ENCODE measurements around the gene REPS1.

Gene REPS1

DNA sequence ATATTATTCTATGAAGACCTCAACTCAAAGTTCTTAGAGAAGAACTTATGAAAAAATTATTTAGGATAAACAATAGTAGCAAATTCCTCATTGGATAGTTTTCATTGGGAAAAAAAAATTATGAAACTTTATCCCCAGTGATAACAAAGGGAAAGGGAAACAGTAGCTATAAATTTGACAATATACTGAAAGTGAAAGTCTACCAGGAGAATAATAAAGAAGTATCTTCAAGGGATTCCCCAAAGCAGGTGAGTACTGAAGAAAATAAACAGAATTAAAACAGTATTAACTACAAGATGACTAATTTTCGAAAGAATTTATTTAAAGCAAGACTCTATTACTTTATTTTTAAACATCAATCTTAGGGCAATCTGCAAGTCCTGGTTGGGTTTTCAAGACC lies 56.4 kb downstream of the REPS1 start:
- H3K4me3 ChIP-seq (ENCODE audit: low read depth, low read length), result no peak overlapping the region

DNA sequence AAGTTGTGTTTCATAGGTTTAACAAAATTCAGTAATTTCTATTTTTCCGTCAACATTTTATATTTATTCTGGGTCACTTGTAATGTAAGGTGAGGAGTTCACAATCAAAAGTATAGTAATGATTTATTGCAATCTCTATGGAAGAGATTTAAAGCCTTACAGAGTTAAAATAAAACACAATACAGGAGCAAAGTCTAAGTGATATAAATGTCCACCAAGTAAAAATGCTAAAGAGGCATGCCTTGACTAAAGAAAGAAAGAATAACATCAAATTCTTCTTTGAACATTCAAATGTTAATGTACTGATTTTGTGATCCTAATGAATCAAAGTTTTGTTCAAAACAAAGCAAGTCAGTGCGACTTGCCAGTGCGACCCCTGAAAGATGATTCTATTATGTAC lies 61.5 kb downstream of the REPS1 start:
- no peak overlapping the region for H3K4me3 ChIP-seq (ENCODE audit: low read depth, low read length)

DNA sequence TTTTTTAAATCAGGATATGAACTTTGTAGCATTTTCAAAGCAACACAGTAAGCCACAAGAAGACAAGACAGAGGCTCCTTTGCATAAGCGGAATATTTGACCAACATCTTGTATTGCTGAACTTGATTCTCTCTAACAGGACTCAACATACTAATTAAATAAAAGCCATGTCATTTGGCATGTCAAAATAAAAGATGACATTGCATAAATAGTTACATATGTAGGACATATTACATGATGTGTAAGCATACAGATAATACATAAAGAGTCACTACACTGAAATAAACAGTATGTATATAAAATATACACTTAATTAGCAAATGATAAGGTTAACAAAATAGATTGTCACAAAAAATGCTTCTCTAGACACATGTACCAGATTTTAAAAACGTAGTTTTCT lies 62.2 kb downstream of the REPS1 start:
- no peak overlapping the region for H3K4me3 ChIP-seq (ENCODE audit: low read depth, low read length)

DNA sequence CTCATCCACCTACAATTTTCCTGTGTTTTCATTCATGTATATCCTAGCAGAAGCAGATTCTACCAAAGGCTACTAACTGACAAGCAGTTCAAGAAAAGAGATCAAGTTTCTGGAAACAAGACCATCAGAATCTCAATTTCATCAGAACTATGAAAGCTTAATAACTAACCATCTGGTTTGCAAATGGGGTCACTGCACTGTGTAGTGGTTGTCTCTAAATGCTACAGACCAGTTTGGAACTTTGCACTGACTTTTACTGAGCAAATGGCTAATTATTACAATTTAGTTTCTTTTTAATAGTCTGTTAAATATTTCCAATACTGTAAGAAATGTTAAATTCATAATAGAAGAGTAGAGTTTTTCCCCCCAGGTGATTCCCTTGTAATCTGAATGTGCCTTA lies 64.5 kb downstream of the REPS1 start:
- no peak overlapping the region for H3K4me3 ChIP-seq (ENCODE audit: low read depth, low read length)

DNA sequence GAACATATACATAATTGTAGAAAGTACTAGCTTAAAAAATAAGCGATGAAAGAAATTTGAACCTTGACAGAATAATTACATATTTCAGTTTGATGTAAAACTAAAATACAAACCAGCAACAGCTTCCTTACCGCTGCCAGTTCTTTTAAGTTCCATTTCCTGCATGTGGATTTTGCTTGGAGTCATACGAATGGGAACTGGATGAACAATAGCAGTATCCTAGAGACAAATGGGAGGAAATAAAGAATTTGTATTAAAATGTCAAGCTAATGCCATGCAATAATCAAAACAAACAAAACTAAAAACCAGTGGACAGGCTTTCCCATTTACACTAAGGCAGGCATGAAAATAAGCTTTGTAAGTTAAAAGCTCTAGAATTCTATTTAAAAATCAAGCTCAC lies 67.1 kb downstream of the REPS1 start:
- no peak overlapping the region for H3K4me3 ChIP-seq (ENCODE audit: low read depth, low read length)

DNA sequence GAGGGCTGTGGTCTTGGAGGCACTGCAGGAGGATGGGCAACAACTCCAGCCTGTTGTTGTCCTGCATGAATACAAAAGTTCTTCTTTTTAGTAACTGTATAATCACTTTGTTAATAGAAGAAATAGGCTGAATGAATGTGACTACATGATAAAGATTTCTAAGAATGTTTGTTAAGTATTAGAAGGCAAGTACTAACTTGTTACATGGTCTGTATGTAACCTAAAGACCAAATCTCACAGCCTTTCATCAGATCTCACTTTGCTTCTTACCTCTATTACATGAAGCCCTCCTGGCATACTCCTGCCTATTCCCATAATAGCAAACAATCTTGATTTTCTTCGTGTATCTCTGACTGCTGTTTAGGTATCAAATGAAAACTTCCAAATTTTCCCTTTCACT lies 73.4 kb downstream of the REPS1 start:
- no peak overlapping the region for H3K4me3 ChIP-seq (ENCODE audit: low read depth, low read length)

DNA sequence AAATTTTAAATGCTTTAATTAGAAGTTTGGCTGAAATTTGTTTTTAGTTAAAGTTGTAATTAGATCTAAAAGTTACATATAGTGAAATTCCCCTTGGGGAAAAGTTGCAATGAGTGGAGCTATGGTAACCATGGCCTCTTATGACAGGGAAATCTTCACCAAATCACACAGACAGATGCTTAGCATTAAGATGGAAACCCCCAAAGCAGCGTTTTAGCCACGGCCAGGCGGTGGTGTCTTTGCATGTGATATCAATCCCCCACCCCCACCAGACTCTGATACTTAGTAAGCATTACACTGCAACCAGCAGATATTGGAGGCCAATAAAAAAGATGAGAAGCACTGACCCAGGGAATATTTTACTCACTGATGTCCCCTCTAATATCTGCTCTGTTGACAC lies 75.7 kb downstream of the REPS1 start:
- no peak overlapping the region for H3K4me3 ChIP-seq (ENCODE audit: low read depth, low read length)

DNA sequence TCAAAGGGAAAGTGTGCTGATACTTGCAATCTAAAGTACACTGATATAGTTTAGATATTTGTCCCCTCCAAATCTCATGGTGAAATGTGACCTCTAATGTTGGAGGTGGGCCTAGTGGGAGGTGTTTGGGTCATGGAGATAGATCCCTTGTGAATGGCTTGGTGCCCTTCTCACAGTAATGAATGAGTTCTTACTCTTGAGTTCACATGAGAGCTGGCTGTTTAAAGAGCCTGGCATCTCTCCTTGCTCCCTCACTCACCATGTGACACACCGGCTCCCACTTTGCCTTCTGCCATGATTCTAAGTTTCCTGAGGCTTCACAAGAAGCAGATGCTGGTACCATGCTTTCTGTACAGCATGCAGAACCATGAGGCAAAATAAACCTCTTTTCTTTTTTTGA lies 78.1 kb downstream of the REPS1 start:
- no peak overlapping the region for H3K4me3 ChIP-seq (ENCODE audit: low read depth, low read length)

DNA sequence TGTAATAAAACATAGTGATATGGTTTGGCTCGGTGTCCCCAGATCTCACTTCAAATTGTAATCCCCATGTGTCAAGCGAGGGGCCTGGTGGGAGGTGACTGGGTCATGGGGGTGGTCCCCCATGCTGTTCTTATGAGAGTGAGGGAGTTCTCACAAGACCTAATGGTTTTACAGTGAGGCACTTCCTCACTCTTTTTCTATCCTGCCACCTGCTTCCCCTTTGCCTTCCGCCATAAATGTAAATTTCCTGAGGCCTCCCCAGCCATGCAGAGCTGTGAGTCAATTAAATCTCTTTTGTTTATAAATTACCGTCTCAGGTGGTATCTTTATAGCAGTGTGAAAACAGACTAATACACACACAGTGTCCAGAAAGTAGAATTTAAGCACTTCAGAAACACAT lies 78.5 kb downstream of the REPS1 start:
- H3K4me3 ChIP-seq (ENCODE audit: low read depth, low read length), result no peak overlapping the region

DNA sequence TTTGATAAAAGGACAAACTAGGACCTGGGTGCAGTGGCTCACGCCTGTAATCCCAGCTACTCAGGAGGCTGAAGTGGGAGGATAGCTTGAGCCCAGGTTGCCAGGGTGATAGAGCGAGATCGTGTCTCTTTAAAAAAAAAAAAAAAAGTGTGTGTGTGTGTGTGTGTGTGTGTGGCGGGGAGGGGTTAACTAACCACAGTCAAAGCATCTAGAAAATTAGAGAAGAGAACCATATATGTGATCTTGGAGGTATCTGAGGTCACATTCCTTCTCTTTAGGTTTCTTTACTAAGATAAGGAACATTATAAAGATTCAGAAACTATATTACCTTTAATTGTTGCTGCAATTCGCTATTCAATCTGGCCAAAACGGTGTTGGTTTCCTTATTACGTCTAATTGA lies 80.9 kb downstream of the REPS1 start:
- no peak overlapping the region for H3K4me3 ChIP-seq (ENCODE audit: low read depth, low read length)

DNA sequence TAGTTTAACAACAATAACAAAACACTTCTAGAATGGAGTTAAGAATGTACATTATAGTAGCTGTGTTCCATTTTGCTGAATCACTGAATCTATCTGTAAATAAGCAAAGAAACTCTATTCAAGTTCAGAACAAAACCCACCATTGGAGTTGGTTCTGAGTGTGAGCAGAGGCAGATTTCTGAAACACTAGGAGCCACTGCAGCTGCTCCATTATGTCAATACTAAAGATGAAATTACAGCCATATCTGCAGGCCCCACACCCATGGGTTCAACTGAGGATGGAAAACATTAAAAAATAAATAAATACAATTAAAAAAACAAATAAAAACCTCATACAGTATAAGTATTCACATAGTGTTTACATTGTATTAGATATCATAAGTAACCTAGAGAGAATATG lies 91.0 kb downstream of the REPS1 start:
- H3K4me3 ChIP-seq (ENCODE audit: low read depth, low read length), result no peak overlapping the region

DNA sequence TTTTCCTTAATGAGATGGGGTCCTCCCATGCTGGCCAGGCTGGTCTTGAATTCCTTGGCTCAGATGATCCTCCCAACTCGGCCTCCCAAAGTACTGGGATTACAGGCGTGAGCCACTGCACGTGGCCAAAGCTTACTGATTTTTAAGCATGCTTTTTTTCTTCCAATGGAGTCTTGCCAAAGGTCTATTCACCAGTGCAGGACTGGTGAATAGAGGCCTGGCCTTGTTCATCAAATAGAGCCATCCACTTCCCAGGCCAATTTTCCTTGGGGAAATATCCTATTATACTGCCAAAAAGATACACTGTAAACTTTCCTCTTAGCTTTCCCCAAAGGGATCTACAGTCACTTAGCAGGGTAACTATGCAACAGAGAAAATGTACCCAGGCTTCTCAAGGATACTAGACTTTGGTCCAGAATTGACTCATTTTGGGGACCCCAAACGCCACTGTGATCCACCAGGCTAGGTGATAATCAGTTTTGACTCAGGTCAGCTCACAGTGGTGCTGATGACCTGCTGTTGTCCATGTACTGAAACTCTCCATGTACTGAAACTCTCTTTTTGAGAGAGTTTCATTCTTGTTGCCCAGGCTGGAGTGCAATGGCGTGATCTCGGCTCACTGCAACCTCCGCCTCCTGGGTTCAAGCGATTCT lies 91.8 kb downstream of the REPS1 start:
- no peak overlapping the region for H3K4me3 ChIP-seq (ENCODE audit: low read depth, low read length)

DNA sequence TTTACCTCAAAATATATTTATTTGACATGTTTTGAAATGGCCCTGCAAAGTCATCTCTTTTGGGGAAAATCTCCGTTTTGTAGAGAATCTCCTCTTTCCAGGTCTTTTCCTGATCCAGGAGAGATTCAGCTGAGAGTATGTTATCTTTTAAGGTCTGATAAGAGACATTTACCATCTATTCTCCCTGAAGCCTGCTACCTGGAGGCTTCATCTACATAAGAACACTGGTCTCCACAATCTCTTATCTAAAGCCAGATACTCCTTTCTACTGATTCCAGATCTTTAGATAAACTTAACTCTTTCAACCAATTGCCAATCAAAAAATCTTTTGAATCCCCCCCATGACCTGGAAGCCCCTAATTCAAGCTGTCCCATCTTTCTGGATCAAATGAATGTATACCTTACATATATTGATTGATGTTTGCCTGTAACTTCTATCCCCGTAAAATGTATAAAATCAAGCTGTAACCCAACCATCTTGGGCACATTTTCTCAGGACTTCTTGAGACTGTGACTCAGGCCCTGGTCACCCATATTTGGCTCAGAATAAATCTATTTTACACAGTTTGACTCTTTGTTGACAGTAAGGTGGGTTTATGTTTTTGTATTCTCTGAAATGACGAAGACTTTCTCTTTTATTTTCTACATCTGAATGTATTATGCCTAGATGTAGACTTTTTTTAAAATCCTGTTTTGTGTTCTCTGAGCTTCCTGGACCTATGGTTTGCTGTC lies 96.6 kb downstream of the REPS1 start:
- no peak overlapping the region for H3K4me3 ChIP-seq (ENCODE audit: low read depth, low read length)

DNA sequence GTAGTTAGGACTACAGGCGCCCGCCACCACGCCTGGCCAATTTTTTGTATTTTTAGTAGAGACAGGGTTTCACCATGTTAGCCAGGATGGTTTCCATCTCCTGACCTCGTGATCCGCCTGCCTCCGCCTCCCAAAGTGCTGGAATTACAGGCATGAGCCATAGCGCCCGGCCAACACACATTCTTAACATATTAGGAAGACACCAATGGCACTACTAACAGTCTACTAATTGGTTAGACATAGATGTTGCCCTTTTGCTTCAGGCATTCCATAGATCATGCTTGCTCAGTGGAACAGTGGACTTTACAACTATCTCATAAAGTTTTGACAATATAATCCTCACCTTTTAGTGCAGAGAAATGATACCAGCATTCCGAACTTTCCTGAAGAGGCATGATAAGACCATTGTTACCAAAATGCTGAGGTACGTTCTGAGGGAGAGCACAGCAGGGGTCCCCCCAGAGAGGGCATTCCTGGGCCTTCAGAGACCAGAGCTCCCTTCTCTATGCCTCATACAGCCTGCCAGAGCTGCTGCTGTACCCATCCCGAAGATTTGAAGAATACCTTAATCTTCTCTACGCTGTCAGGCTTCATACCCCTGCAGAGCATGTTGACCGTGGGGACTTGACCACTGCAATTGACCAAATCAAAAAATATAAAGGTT lies 102.8 kb downstream of the REPS1 start:
- no peak overlapping the region for H3K4me3 ChIP-seq (ENCODE audit: low read depth, low read length)

DNA sequence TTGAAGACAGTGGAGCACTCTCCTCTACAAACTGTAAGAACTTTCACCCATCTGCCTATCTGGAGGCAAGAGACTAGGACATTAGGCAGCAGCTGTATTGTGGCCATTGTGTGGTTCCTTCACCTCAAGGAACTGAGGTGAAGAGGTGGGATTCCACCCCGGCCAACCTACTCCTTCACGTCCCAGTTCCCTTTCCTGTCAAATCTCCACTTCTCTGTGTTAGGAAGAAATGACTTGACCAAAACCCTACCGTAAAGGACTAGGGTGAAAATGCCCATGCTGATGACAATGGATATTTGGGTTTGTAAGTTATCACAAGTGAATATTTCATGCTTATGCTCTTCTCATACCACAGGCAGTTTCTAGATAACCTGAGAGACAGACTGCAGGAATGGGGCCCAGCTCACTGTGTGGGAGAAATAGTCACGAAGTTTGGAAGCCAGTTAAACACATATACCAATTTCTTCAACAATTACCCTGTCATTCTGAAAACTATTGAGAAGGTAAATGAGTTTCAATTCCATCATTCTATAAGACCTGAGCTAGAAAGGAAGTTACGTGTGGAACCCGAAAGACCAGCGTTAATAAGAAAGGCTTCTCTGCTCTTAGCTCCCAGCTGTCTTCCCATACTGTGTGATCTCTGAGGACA lies 105.6 kb downstream of the REPS1 start:
- H3K4me3 ChIP-seq (ENCODE audit: low read depth, low read length), result no peak overlapping the region

DNA sequence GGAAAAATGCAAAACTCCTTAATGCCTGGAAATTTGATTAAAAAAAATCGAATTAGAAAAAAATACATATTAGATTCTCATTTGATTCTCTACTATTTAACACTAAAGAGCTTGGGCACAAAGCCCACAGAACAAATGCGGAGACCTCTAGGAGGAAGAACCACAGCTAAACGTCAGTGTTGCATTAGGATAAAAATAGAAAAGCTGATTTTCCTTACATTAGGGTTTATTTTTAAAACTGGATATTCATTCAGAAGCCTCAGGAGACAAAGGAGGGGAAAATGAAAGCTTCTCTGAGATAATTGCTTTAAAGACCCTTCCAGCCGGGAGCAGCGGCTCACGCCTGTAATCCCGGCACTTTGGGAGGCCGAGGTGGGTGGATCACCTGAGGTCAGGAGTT lies 114.9 kb downstream of the REPS1 start:
- no peak overlapping the region for H3K4me3 ChIP-seq (ENCODE audit: low read depth, low read length)

DNA sequence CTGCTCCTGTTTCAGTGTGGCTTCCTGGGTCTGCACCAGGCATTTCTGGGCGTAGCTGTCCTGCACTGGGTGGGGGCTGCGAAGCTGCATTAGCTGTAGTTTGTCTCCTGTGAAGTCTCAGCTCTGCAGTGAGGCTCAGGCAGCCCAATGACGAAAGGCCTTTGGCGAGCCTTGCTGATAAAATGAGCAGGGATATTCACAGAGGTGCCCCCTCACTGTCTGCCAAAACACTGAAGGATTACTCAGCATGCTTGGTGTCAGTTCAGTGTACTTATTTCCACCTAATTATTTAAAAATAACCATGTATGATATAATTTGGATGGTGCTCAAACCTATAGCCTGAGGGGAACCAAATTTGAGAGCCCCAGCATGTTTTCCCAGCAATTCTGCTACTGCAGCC lies 118.7 kb downstream of the REPS1 start:
- H3K4me3 ChIP-seq (ENCODE audit: low read depth, low read length), result no peak overlapping the region

DNA sequence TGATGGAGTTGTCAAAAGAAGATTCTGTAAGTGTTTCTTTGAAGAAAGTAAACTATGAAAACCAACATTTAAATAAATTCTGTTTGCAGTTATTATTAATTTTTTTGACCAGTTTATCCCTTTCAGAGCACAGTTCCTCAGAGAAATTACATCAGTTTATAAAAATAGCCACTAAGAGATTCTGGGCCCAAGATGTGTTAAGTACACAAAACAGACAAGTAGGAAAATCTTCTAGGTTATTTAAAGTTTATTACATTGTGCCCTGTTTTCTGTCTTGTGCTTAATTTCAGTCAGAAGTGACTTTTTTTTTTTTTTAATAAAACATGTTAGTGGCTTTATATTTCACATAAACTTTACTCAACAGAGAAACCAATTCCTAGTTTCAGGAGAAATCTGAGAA lies 119.9 kb downstream of the REPS1 start:
- H3K4me3 ChIP-seq (ENCODE audit: low read depth, low read length), result no peak overlapping the region

DNA sequence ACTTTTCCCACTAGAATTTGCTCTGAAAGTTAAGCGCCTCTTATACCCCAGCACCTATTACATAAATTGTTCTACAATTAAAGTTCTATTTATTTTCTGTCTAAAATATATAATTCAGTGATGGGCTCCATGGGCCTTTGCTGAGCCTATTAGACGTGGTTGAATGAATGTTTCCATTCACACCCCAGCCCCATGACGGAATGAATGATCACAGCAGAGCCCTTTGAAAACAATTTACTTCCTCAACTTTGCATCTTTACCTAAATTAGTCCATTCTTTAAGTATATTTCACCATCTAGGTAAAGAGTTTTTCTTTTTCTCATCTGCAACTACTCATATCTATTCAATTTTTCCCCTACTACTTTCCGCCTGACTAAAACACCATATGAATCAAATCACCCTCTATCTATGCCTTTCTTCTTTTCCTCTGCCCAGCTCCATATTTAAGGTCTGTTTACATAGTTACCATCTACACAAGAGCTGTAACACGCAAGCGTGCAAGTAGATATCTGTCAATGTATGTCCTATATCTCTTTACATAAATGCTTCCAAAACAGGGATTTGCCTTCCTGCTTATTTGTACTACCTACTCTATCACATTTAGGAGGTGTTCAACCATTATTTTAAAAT lies 122.5 kb downstream of the REPS1 start:
- no peak overlapping the region for H3K4me3 ChIP-seq (ENCODE audit: low read depth, low read length)

DNA sequence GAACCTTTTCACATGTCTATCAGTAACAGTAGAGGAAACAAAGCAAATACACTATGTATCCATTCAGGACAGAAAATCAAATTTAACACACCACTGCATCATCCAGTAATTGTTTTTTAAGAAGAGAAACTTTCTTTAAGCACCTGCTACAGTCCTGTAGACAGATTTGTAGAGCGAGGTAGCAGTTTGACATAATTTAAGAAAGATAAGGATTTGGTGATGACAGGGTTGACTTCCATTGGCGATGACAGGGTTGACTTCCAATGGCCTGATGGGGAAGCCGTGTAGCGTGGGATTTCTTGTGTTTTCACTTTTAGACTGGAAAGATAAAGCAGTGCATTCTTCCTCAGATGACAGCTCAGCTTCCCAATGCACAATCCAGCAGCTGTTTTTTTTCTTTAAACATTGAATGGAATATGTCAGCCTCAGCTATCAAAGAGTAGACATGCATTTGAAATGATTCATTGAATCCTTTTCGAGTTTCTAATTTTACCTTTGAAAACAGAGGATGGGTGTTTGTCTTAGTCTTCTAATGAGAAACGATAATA lies 123.6 kb downstream of the REPS1 start:
- H3K4me3 ChIP-seq (ENCODE audit: low read depth, low read length), result no peak overlapping the region

DNA sequence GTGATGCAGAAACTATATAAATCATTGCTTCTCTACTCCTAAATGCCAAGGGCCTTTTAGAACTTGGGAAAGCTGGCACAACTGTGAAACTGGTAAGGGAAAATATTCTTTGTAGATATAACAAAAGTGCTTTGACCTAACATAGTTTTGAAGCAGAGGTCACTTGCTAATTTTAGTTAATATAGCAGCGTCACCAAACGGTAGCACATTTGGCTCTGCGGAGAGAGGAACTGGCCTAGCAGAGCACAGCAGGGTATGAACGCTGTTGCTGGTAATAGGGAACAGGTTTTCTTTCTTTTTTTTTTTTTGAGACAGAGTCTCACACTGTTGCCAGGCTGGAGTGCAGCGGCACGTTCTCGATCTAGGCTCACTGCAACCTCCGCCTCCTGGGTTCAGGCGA lies 124.7 kb downstream of the REPS1 start:
- H3K4me3 ChIP-seq (ENCODE audit: low read depth, low read length), result no peak overlapping the region

Data from iPS-11a (cell line).